Neural crest cell (in vitro differentiated cells): ENCODE data around the gene TTC31. TPM values are rescaled to one million over a fixed set of nuclear protein-coding genes. Genes with fewer than 3 reads are reported as not detected.

Experiments
- DNase-seq: peaks from one replicate; pipeline ENCODE4 v3.0.0; 2021; ENCODE audit warnings: low read depth, mixed read lengths, low spot score
- H3K27ac Mint-ChIP-seq: one replicate; pipeline ENCODE4 v1.8.0; 2021; ENCODE audit warnings: mild to moderate bottlenecking, mixed read lengths; ENCODE audit not compliant: unreplicated experiment
- H3K27me3 Mint-ChIP-seq: 2 replicates; pipeline ENCODE4 v1.8.0; 2021; ENCODE audit warnings: low read depth, mild to moderate bottlenecking, mixed read lengths
- H3K36me3 Mint-ChIP-seq: 2 replicates; pipeline ENCODE4 v1.8.0; 2021; ENCODE audit warnings: low read depth, mild to moderate bottlenecking, mixed read lengths
- H3K4me1 Mint-ChIP-seq: 2 replicates; pipeline ENCODE4 v1.8.0; 2021; ENCODE audit warnings: mixed read lengths
- H3K4me3 Mint-ChIP-seq: one replicate; pipeline ENCODE4 v1.8.0; 2021; ENCODE audit warnings: mild to moderate bottlenecking, mixed read lengths
- H3K9me3 Mint-ChIP-seq: 2 replicates; pipeline ENCODE4 v1.8.0; 2021; ENCODE audit warnings: mixed read lengths
- CTCF ChIP-seq: fragments of 200-600 bp; sonication (generic); conservative IDR thresholded peaks from 2 replicates; pipeline ENCODE4 v1.5.0; 2021; ENCODE audit warnings: antibody characterized with exemption, mild to moderate bottlenecking
- total RNA-seq: library from RNA; stranded (reverse); gene quantifications from 2 replicates; pipeline ENCODE4 v1.2.1, GENCODE V29; 2021

The TTC31 gene
- total RNA-seq, 1 donor from 2014 or later, result 29.6 TPM

- H3K9me3 Mint-ChIP-seq, result peaks cover 3% of the 10 kb centered on the region
- peaks cover 91% of the 10 kb centered on the region for H3K27me3 Mint-ChIP-seq
- no peak for TF ChIP-seq CTCF
- H3K4me3 Mint-ChIP-seq, result peak overlapping the region; percentile 99
- H3K36me3 Mint-ChIP-seq, result peaks cover 23% of the 10 kb centered on the region
- H3K27ac Mint-ChIP-seq, result no peak overlapping the region
- H3K4me1 Mint-ChIP-seq, result peaks cover 37% of the 10 kb centered on the region
- no peak for DNase-seq
These were observed 22.8 kb downstream of the TTC31 start for GRCh38 chr2:74505448-74506246.

- TF ChIP-seq CTCF, result peak; percentile 61
- H3K9me3 Mint-ChIP-seq, result peaks cover 3% of the 10 kb centered on the region
- H3K4me3 Mint-ChIP-seq, result peak within 1 kb of the TSS; percentile 99
- peaks cover 91% of the 10 kb centered on the region for H3K27me3 Mint-ChIP-seq
- peaks cover 35% of the 10 kb centered on the region for H3K4me1 Mint-ChIP-seq
- peak within 1 kb of the TSS; percentile 100 for H3K27ac Mint-ChIP-seq
- peak; percentile 97 for DNase-seq
- H3K36me3 Mint-ChIP-seq, result peaks cover 21% of the 10 kb centered on the region
These were observed 24.5 kb downstream of the TTC31 start, which contains the start of gene PCGF1 for GRCh38 chr2:74507145-74507925. Gene PCGF1, minus strand, starts transcription at chr2:74507695. Its CDS starts 27 bp downstream, at chr2:74507668.

GRCh38 chr2:74507926-74508520 is 25.1 kb downstream of the TTC31 start:
- H3K4me3 Mint-ChIP-seq, result peak overlapping the region; percentile 99
- peaks cover 30% of the 10 kb centered on the region for H3K4me1 Mint-ChIP-seq
- H3K9me3 Mint-ChIP-seq, result peaks cover 3% of the 10 kb centered on the region
- peaks cover 91% of the 10 kb centered on the region for H3K27me3 Mint-ChIP-seq
- peaks cover 21% of the 10 kb centered on the region for H3K36me3 Mint-ChIP-seq
- DNase-seq, result no peak
- no peak for TF ChIP-seq CTCF
- H3K27ac Mint-ChIP-seq, result peak overlapping the region; percentile 100

- H3K36me3 Mint-ChIP-seq, result peaks cover 10% of the 10 kb centered on the region
- peaks cover 3% of the 10 kb centered on the region for H3K9me3 Mint-ChIP-seq
- H3K4me3 Mint-ChIP-seq, result peak overlapping the region; percentile 44
- H3K27ac Mint-ChIP-seq, result no peak overlapping the region
- no peak for TF ChIP-seq CTCF
- H3K4me1 Mint-ChIP-seq, result peaks cover 26% of the 10 kb centered on the region
- H3K27me3 Mint-ChIP-seq, result peaks cover 86% of the 10 kb centered on the region
- no peak for DNase-seq
These were observed 27.4 kb downstream of the TTC31 start for GRCh38 chr2:74510272-74510671.
